Chondrocyte (in vitro differentiated cells): ENCODE results near the gene LSM14A. TPM values are rescaled to one million over a fixed set of nuclear protein-coding genes. Genes with fewer than 3 reads are reported as not detected.

ENCODE experiments used
- DNase-seq: peaks from one replicate; pipeline ENCODE4 v3.0.0; 2021; ENCODE audit warnings: mixed read lengths, low spot score
- H3K27ac Mint-ChIP-seq: one replicate; pipeline ENCODE4 v1.8.0; 2021; ENCODE audit warnings: mild to moderate bottlenecking, moderate library complexity, mixed read lengths; ENCODE audit not compliant: unreplicated experiment
- H3K27me3 Mint-ChIP-seq: 2 replicates; pipeline ENCODE4 v1.8.0; 2021; ENCODE audit warnings: low read depth, mixed read lengths
- H3K36me3 Mint-ChIP-seq: 2 replicates; pipeline ENCODE4 v1.8.0; 2021; ENCODE audit warnings: low read depth, mixed read lengths
- H3K4me1 Mint-ChIP-seq: 2 replicates; pipeline ENCODE4 v1.8.0; 2021; ENCODE audit warnings: low read depth, mild to moderate bottlenecking, mixed read lengths
- H3K4me3 Mint-ChIP-seq: one replicate; pipeline ENCODE4 v1.8.0; 2021; ENCODE audit warnings: mild to moderate bottlenecking, moderate library complexity, mixed read lengths; ENCODE audit not compliant: unreplicated experiment
- H3K9me3 Mint-ChIP-seq: 2 replicates; pipeline ENCODE4 v1.8.0; 2021; ENCODE audit warnings: low read depth, mixed read lengths
- total RNA-seq: library from RNA; stranded (reverse); gene quantifications from 3 replicates; pipeline ENCODE4 v1.2.1, GENCODE V29; 2021
- TF ChIP-seq, protein P1 (sequence below): fragments of 200-600 bp; sonication (generic); IDR thresholded peaks from 2 replicates; pipeline ENCODE4 v1.5.0; 2021; ENCODE audit warnings: antibody characterized with exemption, mild to moderate bottlenecking, moderate library complexity

LSM14A gene
- total RNA-seq, 1 donor from 2014 or later = 89.4 TPM

DNA sequence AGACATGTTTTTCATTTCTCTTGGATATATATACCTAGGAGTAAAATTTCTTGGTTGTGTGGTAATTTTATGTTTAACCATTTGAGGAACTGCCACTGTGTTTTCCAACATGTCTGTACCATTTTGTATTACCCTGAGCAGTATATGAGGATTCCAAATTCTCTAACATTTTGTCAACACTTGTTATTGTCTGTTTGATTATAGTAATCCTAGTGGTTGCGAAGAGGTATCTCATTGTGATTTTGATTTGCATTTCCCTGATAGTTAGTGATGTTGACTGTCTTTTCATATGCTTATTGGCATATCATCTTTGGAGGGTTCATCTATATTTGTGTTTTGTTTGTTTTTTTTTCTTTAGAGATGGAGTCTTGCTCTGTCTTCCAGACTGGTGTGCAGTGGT is 103.4 kb downstream of the LSM14A start:
- Mint-ChIP-seq H3K9me3 (peaks cover 4% of the 10 kb centered on the region), H3K27me3 (no peaks in the 10 kb centered on the region), H3K4me3 (no peak overlapping the region), H3K4me1 (peaks cover 52% of the 10 kb centered on the region), H3K36me3 (peaks cover 1% of the 10 kb centered on the region), H3K27ac (no peak overlapping the region)
- DNase-seq = no peak
- TF ChIP-seq, protein P1, sequence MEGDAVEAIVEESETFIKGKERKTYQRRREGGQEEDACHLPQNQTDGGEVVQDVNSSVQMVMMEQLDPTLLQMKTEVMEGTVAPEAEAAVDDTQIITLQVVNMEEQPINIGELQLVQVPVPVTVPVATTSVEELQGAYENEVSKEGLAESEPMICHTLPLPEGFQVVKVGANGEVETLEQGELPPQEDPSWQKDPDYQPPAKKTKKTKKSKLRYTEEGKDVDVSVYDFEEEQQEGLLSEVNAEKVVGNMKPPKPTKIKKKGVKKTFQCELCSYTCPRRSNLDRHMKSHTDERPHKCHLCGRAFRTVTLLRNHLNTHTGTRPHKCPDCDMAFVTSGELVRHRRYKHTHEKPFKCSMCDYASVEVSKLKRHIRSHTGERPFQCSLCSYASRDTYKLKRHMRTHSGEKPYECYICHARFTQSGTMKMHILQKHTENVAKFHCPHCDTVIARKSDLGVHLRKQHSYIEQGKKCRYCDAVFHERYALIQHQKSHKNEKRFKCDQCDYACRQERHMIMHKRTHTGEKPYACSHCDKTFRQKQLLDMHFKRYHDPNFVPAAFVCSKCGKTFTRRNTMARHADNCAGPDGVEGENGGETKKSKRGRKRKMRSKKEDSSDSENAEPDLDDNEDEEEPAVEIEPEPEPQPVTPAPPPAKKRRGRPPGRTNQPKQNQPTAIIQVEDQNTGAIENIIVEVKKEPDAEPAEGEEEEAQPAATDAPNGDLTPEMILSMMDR = no peak

DNA sequence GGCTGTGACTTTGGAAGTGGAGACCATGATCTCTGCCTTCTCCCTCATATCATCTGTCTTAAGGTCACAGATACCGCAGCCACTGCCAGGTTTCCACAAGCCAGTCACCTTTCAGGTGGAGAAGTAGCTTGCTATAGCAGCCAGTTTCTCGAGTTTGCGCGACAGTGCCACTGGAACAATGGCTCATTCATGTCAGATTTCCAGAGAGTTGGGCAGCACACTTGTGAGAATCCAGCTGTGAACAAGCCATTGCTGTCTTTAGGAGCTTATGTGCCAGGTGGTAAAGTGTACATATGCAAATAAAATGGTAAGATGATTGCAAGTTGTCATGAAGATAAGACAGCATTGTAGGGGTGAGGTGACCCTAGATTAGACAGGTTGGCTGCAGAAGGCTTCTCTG is 104.3 kb downstream of the LSM14A start:
- Mint-ChIP-seq H3K9me3 (peaks cover 4% of the 10 kb centered on the region), H3K36me3 (peaks cover 3% of the 10 kb centered on the region), H3K4me1 (peaks cover 48% of the 10 kb centered on the region), H3K4me3 (no peak overlapping the region), H3K27me3 (no peaks in the 10 kb centered on the region), H3K27ac (peak overlapping the region; percentile 29)
- TF ChIP-seq, protein P1 = no peak
- no peak for DNase-seq

DNA sequence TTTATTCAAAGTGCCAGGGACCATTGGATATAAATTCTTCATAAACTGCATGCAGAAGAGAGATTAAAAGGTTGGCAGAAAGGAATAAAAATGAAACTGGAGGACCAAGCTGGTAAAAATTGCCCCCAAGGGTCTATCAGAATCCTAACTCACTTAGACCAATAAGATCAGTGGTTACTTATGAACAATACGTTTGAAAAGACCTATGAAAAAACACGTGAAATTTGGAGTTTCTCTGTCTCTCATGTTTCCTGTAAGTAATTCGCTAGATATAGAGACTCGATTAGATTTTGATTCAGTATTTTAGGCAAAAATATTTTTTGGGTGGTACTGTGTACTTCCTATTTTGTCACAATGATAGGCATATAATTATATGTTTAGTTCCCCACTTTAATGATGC is 104.9 kb downstream of the LSM14A start:
- Mint-ChIP-seq H3K9me3 (peaks cover 4% of the 10 kb centered on the region), H3K36me3 (peaks cover 1% of the 10 kb centered on the region), H3K4me1 (peaks cover 47% of the 10 kb centered on the region), H3K4me3 (no peak overlapping the region), H3K27me3 (no peaks in the 10 kb centered on the region), H3K27ac (peak overlapping the region; percentile 29)
- TF ChIP-seq, protein P1 = no peak
- DNase-seq = no peak

DNA sequence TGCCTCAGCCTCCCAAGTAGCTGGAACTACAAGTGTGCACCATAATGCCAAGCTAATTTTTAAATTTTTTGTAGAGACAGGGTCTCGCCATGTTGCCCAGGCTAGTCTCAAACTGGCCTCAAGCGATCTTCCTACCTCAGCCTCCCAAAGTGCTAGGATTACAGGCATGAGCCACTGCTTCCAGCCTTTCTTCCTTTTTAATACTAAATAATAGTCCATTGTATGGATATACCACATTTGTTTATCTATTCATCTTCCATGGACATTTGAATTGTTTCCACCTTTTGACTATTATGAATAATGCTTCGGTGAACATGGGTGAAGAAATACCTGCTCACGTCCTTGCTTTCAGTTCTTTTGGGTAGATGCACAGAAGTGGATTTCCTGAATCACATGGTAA is 106.5 kb downstream of the LSM14A start:
- H3K4me1 Mint-ChIP-seq = peaks cover 49% of the 10 kb centered on the region
- H3K9me3 Mint-ChIP-seq = peaks cover 4% of the 10 kb centered on the region
- no peak overlapping the region for H3K27ac Mint-ChIP-seq
- no peaks in the 10 kb centered on the region for H3K27me3 Mint-ChIP-seq
- DNase-seq = no peak
- TF ChIP-seq, protein P1 = no peak
- H3K4me3 Mint-ChIP-seq = no peak overlapping the region
- peaks cover 1% of the 10 kb centered on the region for H3K36me3 Mint-ChIP-seq

Other genes with a start within 250 kb of the LSM14A start
- 23.3 to 35.4 TPM (median 24.4 TPM) in 3 replicates for gene GARRE1, start 82.0 kb downstream of the LSM14A start, total RNA-seq
- gene GPI, start 192.7 kb downstream of the LSM14A start, total RNA-seq = 209 to 228 TPM (median 221 TPM) in 3 replicates
- 6.6 to 8.7 TPM (median 8.6 TPM) in 3 replicates for gene PDCD2L, start 231.9 kb downstream of the LSM14A start, total RNA-seq